Measurements from ENCODE around the gene FIBP.

DNA sequence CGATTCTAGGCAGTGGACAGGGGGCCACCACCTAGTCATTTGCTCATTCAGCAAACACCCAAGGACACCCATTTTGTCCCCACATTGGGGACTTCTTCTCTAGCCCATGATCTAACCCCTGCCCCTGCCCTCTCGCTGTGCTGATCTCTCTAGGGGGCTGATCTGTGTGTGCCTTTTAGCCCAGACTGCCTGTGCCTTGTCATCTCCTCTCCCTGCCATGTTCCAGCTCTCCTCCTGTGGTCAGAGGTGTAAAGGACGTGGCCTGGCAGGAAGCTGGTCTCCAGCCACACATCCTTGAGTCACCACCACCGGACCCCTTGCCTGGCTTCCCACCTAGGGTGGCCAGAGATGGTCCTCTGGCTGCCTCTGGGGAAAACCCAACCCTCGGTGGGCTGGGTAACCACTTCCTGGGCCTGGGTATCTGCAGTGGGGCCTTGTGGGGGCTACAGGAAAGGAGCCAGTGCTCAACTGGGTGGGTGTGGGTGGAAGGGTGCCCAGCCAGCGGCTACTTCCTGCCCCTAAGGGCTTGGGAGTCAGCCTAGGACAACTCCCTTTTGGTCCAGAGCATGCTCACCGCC lies 7.3 kb downstream of the FIBP start:
- TF ChIP-seq, protein P1, sequence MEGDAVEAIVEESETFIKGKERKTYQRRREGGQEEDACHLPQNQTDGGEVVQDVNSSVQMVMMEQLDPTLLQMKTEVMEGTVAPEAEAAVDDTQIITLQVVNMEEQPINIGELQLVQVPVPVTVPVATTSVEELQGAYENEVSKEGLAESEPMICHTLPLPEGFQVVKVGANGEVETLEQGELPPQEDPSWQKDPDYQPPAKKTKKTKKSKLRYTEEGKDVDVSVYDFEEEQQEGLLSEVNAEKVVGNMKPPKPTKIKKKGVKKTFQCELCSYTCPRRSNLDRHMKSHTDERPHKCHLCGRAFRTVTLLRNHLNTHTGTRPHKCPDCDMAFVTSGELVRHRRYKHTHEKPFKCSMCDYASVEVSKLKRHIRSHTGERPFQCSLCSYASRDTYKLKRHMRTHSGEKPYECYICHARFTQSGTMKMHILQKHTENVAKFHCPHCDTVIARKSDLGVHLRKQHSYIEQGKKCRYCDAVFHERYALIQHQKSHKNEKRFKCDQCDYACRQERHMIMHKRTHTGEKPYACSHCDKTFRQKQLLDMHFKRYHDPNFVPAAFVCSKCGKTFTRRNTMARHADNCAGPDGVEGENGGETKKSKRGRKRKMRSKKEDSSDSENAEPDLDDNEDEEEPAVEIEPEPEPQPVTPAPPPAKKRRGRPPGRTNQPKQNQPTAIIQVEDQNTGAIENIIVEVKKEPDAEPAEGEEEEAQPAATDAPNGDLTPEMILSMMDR (IDR thresholded peaks at IDR 0.05) = no peak
- TF ChIP-seq POLR2A (IDR thresholded peaks at IDR 0.05) = no peak
